ENCODE data around the gene ANXA11.

DNA sequence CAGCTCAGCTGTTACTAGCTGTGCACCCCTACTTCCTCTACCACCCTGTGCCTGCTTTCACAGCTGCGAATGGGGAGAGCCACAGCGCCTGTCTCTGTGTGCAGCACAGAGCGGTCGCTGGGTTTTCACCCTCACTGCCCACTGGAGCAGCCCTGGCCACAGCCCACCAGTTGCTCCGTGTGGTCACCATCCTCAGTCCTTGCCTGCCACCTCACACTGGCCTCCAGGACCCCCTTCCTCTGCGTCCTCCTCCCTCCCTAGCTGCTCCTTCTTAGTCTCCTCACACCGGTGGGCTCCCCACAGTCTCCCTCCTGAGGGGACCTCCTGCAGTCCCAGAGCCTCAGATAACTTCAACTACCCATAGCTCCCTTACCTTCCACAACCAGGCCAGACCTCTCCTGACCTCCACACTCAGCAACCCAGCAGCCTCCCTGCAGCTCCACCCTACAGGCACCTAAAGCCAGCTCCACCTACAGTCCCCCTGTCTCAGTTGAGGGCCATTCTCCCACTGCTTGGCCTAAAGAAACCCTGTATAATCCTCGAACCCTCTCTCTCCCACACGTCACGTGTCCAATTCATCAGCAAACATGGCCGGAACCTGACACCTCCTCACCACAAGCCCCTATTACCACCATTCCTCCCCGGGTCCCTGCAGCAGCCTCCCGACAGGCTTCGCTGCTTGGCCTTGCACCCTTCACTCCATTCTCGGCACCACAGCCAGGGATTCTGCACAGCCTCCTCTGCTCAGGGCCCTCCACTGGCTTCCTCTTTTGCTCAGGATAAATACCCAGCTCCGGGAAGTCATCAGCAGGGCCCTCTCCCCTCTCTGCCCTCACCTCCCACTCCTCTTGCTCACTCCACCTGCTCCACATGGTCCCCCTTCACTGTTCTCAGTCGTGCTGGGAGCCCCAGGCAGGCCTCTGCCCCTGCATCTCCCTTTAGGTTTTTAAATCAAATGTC is 44.7 kb downstream of the ANXA11 start:
- TF ChIP-seq, protein P1, sequence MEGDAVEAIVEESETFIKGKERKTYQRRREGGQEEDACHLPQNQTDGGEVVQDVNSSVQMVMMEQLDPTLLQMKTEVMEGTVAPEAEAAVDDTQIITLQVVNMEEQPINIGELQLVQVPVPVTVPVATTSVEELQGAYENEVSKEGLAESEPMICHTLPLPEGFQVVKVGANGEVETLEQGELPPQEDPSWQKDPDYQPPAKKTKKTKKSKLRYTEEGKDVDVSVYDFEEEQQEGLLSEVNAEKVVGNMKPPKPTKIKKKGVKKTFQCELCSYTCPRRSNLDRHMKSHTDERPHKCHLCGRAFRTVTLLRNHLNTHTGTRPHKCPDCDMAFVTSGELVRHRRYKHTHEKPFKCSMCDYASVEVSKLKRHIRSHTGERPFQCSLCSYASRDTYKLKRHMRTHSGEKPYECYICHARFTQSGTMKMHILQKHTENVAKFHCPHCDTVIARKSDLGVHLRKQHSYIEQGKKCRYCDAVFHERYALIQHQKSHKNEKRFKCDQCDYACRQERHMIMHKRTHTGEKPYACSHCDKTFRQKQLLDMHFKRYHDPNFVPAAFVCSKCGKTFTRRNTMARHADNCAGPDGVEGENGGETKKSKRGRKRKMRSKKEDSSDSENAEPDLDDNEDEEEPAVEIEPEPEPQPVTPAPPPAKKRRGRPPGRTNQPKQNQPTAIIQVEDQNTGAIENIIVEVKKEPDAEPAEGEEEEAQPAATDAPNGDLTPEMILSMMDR (conservative IDR thresholded peaks at IDR 0.05 in 1 of 2, IDR thresholded peaks at IDR 0.05 in 1 of 2; ENCODE audit: extremely low read depth in 1 of 2, insufficient read depth in 1 of 2, low read depth in 1 of 2, low read length in 2 of 2), result no peak
- TF ChIP-seq EZH2 (IDR thresholded peaks at IDR 0.05; ENCODE audit: borderline replicate concordance, low read length), result no peak

All from mammary epithelial cell (primary cell).